ENCODE measurements around the gene PFKFB3.

The PFKFB3 gene

GRCh38 chr10:6216916-6217315, 14.2 kb downstream of the PFKFB3 start:
- Mint-ChIP-seq H3K27me3 (no peaks in the 10 kb centered on the region), H3K36me3 (peaks cover 8% of the 10 kb centered on the region), H3K27ac (no peak overlapping the region), H3K4me3 (no peak overlapping the region), H3K4me1 (ENCODE audit: low read depth) (no peaks in the 10 kb centered on the region), H3K9me3 (ENCODE audit: low read depth) (no peaks in the 10 kb centered on the region)

DNA sequence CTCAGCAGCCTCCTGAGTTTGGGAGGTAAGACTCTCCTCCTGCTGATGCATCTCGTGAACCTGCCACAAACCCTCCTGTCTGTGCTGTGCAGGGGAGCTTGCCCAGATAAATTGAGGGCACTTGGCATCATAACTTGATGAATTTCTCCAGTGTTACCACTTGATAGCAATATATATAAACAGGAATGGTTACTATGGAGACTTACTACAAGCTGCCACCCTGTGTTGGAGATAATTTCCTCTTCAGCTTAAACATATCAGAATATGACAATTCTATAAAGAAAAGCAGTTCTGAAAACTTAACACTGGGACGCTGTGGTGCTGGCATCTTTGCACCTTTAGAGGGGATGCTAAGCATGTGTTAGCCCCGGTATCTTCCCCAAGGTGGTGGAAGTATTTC, 14.9 kb downstream of the PFKFB3 start:
- Mint-ChIP-seq H3K27me3 (no peaks in the 10 kb centered on the region), H3K27ac (no peak overlapping the region), H3K4me1 (ENCODE audit: low read depth) (no peaks in the 10 kb centered on the region), H3K4me3 (no peak overlapping the region), H3K36me3 (peaks cover 8% of the 10 kb centered on the region), H3K9me3 (ENCODE audit: low read depth) (no peaks in the 10 kb centered on the region)

DNA sequence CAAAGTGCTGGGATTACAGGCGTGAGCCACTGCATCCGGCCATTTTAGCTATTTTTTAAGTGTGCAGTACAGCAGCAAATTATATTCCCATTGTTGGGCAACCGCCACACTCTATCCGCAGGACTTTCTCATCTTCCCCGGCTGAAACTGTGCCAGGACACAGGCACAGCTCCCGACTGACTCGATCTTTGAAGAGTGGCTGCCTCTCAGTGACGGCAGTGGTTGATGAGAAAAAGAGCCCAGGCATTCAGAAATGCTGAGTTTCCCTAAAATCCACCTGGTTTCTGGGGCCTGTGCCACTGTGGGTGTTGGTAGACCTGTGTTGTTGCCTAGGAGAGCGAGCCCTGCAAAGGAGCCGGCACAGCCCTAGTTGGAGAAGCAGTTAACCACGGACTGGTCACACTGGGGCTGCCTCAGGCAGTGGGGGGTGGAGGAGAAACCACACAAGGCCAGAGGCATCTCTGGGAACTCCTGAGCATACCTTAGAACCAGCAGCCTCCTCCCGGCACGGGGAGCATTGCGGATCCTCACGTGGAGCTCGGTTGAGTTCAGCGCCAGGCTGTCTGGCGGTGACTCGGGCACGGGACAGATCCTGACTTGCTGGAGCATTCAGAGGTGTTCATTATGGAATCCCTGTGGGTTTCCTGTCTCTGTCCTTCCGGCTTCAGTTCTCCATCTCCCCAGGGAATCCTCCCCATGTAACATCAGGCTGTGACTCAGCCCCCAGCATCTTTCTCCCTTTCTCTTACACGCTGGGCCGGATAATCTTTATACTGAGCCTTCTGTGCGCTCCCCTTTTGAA, 16.2 kb downstream of the PFKFB3 start:
- Mint-ChIP-seq H3K27ac (no peak overlapping the region), H3K27me3 (no peaks in the 10 kb centered on the region), H3K9me3 (ENCODE audit: low read depth) (no peaks in the 10 kb centered on the region), H3K4me3 (no peak overlapping the region), H3K36me3 (peaks cover 9% of the 10 kb centered on the region), H3K4me1 (ENCODE audit: low read depth) (no peaks in the 10 kb centered on the region)

DNA sequence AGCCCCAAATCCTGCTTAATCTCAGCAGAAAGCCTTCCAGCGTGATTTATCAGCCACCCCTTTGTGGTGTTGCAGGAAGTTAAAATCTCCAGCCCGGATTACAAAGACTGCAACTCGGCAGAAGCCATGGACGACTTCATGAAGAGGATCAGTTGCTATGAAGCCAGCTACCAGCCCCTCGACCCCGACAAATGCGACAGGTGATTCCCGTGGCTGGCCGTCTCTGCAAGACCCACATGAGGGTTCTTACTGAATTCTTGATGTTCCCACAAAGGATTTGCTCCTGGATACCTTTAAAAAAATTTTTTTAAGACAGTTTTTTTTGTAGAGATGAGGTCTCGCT, 16.7 kb downstream of the PFKFB3 start:
- H3K27me3 Mint-ChIP-seq = no peaks in the 10 kb centered on the region
- H3K27ac Mint-ChIP-seq = no peak overlapping the region
- peaks cover 7% of the 10 kb centered on the region for H3K36me3 Mint-ChIP-seq
- no peak overlapping the region for H3K4me3 Mint-ChIP-seq
- H3K4me1 Mint-ChIP-seq (ENCODE audit: low read depth) = no peaks in the 10 kb centered on the region
- H3K9me3 Mint-ChIP-seq (ENCODE audit: low read depth) = no peaks in the 10 kb centered on the region

DNA sequence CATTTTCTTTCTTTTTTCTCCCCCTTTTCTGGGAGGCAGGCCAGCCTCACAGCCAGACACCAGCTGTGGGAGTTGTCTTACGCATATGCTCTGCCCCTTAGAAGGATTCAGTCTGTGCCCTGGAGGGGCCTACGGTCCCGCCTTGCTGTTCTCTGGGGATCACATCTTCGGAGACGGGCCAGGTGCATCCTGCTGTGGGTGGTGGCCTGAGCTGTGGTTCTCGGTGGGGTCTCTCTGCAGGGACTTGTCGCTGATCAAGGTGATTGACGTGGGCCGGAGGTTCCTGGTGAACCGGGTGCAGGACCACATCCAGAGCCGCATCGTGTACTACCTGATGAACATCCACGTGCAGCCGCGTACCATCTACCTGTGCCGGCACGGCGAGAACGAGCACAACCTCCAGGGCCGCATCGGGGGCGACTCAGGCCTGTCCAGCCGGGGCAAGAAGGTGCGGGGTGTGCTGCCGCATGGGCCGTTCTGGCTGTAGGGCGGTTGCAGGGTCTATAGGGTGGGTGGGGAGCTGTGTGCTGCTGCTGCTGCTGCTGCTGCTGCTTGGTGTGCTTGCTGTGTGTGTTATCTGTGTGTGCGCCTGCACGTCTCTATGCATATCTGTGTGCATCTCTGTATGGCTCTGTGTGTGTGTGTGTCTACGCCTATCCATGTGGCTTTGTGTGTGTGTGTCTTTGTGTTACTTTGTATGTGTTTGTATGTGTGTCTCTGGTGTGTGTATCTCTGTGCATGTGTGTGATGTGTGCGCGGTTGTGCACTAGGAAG, 17.9 kb downstream of the PFKFB3 start:
- H3K4me3 Mint-ChIP-seq = no peak overlapping the region
- H3K27ac Mint-ChIP-seq = no peak overlapping the region
- no peaks in the 10 kb centered on the region for H3K27me3 Mint-ChIP-seq
- peaks cover 7% of the 10 kb centered on the region for H3K36me3 Mint-ChIP-seq
- H3K9me3 Mint-ChIP-seq (ENCODE audit: low read depth) = no peaks in the 10 kb centered on the region
- H3K4me1 Mint-ChIP-seq (ENCODE audit: low read depth) = no peaks in the 10 kb centered on the region

DNA sequence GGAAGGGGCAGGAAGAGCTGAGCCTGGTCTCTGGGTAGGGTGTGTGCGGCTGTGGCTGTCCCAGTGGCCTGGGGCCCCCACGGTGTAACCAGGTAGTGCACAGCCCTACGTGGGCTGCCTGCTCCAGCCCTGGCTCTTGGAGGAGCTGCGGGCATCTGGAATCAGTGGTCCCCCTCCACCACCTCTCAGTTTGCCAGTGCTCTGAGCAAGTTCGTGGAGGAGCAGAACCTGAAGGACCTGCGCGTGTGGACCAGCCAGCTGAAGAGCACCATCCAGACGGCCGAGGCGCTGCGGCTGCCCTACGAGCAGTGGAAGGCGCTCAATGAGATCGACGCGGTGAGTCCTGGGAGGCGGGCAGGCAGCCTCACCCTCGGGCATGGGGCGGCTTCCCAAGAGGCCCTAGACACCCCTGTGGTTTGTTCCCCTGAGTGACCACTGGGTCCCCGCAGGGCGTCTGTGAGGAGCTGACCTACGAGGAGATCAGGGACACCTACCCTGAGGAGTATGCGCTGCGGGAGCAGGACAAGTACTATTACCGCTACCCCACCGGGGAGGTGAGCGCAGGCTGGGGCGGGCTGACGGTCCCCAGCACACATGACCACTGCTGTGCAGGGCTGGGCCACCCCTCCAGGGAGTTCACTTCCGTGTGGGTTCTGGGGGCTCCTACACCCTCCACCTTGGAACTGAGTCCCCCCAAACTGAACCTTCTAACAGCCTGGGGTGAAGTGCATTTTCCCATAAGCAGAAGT, 18.6 kb downstream of the PFKFB3 start:
- Mint-ChIP-seq H3K27ac (no peak overlapping the region), H3K4me1 (ENCODE audit: low read depth) (no peaks in the 10 kb centered on the region), H3K36me3 (peaks cover 10% of the 10 kb centered on the region), H3K27me3 (no peaks in the 10 kb centered on the region), H3K4me3 (no peak overlapping the region), H3K9me3 (ENCODE audit: low read depth) (no peaks in the 10 kb centered on the region)

DNA sequence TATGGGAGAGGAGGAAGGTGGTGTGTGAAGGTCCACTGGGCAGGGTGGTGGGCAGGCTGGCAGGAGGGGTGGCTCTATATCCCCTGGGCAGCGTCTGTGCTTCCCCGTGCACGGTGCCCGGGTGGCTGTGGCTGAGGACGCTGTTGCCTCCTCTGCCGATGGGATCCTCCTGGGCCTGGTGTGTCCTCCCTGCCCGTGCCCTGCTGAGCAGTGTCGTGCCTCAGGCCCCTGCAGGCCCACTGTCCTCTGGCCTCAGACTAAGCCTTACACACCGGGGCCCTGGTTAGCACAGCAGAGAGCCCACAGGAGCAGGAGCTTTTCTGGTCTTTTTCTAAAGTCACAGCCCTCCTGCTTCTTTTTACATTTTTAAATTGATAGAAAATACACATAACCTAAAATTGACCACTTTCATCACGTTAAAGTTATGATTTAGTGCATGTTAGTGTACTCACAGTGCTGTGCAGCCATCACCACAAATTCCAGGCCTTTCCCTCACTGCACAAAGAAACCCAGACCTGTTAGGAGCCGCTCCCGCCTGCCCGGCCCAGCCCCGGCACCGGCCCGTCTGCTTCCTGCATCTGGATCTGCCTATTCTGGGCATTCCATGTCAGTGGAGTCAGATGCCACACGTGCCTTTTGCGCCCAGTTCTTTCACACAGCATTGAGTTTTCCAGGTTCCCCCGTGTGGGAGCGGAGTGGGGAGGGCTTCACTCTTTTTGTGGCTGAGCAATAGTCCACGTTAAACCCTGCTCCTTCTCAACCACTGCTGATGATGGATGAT, 19.4 kb downstream of the PFKFB3 start:
- Mint-ChIP-seq H3K4me3 (no peak overlapping the region), H3K27me3 (no peaks in the 10 kb centered on the region), H3K4me1 (ENCODE audit: low read depth) (no peaks in the 10 kb centered on the region), H3K36me3 (peaks cover 7% of the 10 kb centered on the region), H3K9me3 (ENCODE audit: low read depth) (no peaks in the 10 kb centered on the region), H3K27ac (no peak overlapping the region)

GRCh38 chr10:6222755-6223154, 20.0 kb downstream of the PFKFB3 start:
- Mint-ChIP-seq H3K27me3 (no peaks in the 10 kb centered on the region), H3K36me3 (peaks cover 7% of the 10 kb centered on the region)

DNA sequence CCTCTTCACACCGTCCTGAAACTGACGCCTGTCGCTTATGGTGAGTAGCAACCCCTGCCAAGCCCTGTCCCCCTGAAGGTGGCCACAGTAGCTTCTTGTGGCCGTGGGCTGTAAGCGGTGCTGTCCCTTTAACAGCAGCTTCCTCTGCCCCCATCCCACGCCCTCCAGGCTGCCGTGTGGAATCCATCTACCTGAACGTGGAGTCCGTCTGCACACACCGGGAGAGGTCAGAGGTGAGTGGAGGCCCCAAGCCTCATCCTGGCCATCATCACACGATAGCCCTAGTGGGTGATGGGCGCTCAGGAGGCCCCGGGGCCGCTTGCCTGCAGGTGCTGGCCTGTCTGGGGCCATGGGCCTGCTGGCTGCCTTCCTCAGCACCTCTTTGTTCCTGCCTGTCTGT, 21.2 kb downstream of the PFKFB3 start:
- no peak overlapping the region for H3K27ac Mint-ChIP-seq
- no peaks in the 10 kb centered on the region for H3K9me3 Mint-ChIP-seq (ENCODE audit: low read depth)
- peaks cover 7% of the 10 kb centered on the region for H3K36me3 Mint-ChIP-seq
- H3K4me3 Mint-ChIP-seq = no peak overlapping the region
- peaks cover 10% of the 10 kb centered on the region for H3K4me1 Mint-ChIP-seq (ENCODE audit: low read depth)
- H3K27me3 Mint-ChIP-seq = no peaks in the 10 kb centered on the region

More at GRCh38 chr10:6222755-6223154, 20.0 kb downstream of the PFKFB3 start:
- H3K9me3 Mint-ChIP-seq (ENCODE audit: low read depth) = no peaks in the 10 kb centered on the region
- no peak overlapping the region for H3K4me3 Mint-ChIP-seq
- peaks cover 1% of the 10 kb centered on the region for H3K4me1 Mint-ChIP-seq (ENCODE audit: low read depth)
- no peak overlapping the region for H3K27ac Mint-ChIP-seq

- Mint-ChIP-seq H3K27me3 (no peaks in the 10 kb centered on the region), H3K4me1 (ENCODE audit: low read depth) (peaks cover 10% of the 10 kb centered on the region), H3K9me3 (ENCODE audit: low read depth) (no peaks in the 10 kb centered on the region), H3K27ac (no peak overlapping the region), H3K4me3 (no peak overlapping the region), H3K36me3 (peaks cover 7% of the 10 kb centered on the region)
Measured at GRCh38 chr10:6224781-6225180, 22.0 kb downstream of the PFKFB3 start.

GRCh38 chr10:6225263-6225814, 22.6 kb downstream of the PFKFB3 start:
- no peaks in the 10 kb centered on the region for H3K27me3 Mint-ChIP-seq
- no peak overlapping the region for H3K27ac Mint-ChIP-seq
- peaks cover 13% of the 10 kb centered on the region for H3K4me1 Mint-ChIP-seq (ENCODE audit: low read depth)
- H3K36me3 Mint-ChIP-seq = peaks cover 10% of the 10 kb centered on the region
- no peaks in the 10 kb centered on the region for H3K9me3 Mint-ChIP-seq (ENCODE audit: low read depth)
- H3K4me3 Mint-ChIP-seq = no peak overlapping the region

GRCh38 chr10:6226216-6226615, 23.5 kb downstream of the PFKFB3 start:
- no peaks in the 10 kb centered on the region for H3K27me3 Mint-ChIP-seq
- no peak overlapping the region for H3K27ac Mint-ChIP-seq
- peaks cover 6% of the 10 kb centered on the region for H3K36me3 Mint-ChIP-seq
- H3K4me3 Mint-ChIP-seq = no peak overlapping the region
- H3K4me1 Mint-ChIP-seq (ENCODE audit: low read depth) = peaks cover 13% of the 10 kb centered on the region
- H3K9me3 Mint-ChIP-seq (ENCODE audit: low read depth) = no peaks in the 10 kb centered on the region

DNA sequence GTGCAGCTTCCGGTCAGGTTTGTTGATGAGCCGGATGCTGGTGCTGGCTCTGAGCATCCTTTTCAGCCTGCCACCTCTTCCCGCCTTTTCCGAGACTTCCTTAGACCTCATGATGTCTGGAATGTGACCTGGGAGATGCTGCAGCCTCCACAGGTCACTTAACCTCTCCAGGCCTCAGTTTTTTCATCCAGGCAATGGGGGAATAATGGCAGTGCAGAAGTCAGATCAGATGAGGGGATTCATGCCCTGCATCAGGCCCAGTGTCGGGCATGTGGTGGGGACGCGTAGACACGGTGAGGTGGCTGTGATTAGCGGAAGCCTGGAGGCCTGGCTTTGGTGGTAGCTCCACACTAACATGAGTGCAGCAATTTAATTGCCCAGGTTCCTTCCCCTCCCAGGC, 24.6 kb downstream of the PFKFB3 start:
- H3K4me1 Mint-ChIP-seq (ENCODE audit: low read depth) = peaks cover 13% of the 10 kb centered on the region
- no peaks in the 10 kb centered on the region for H3K9me3 Mint-ChIP-seq (ENCODE audit: low read depth)
- peaks cover 6% of the 10 kb centered on the region for H3K36me3 Mint-ChIP-seq
- no peak overlapping the region for H3K4me3 Mint-ChIP-seq
- no peaks in the 10 kb centered on the region for H3K27me3 Mint-ChIP-seq
- H3K27ac Mint-ChIP-seq = no peak overlapping the region

- Mint-ChIP-seq H3K9me3 (ENCODE audit: low read depth) (no peaks in the 10 kb centered on the region), H3K4me1 (ENCODE audit: low read depth) (peaks cover 13% of the 10 kb centered on the region), H3K4me3 (no peak overlapping the region), H3K27me3 (no peaks in the 10 kb centered on the region), H3K36me3 (peaks cover 7% of the 10 kb centered on the region), H3K27ac (no peak overlapping the region)
Measured at GRCh38 chr10:6228010-6228511, 25.3 kb downstream of the PFKFB3 start.

Data from activated naive CD8-positive, alpha-beta T cell (primary cell).